GM23338 (cell line): Measurements from ENCODE around the gene ZDHHC13. TPM values are rescaled to one million over a fixed set of nuclear protein-coding genes. Genes with fewer than 3 reads are reported as not detected.

Source experiments
- ATAC-seq: fragments of 200-7000 bp; cut with Tn5 transposase; 3 replicates; pipeline ENCODE4 v1.9.1; 2020
- DNase-seq: peaks from one replicate; pipeline ENCODE4 v3.0.0-alpha.2; 2015; ENCODE audit warnings: low spot score
- H2AFZ ChIP-seq: fragments of 200-600 bp; sonication (generic); 2 replicates; pipeline ENCODE4 v1.8.0; 2016; ENCODE audit warnings: antibody characterized with exemption, mild to moderate bottlenecking, moderate library complexity
- H3F3A ChIP-seq: fragments of 200-600 bp; sonication (generic); replicated peaks from 2 replicates; pipeline ENCODE4 v1.8.0; 2017; ENCODE audit warnings: antibody characterized with exemption, mixed run types, low read depth
- H3K27ac ChIP-seq: fragments of 200-600 bp; sonication (generic); 2 replicates; pipeline ENCODE4 v1.6.1; 2016; ENCODE audit warnings: low read depth
- H3K27me3 ChIP-seq: fragments of 200-600 bp; sonication (generic); 2 replicates; pipeline ENCODE4 v1.8.0; 2016; ENCODE audit warnings: mild to moderate bottlenecking, mixed run types, moderate library complexity; ENCODE audit not compliant: insufficient read depth
- H3K36me3 ChIP-seq: fragments of 200-600 bp; sonication (generic); 2 replicates; pipeline ENCODE4 v1.8.0; 2016; ENCODE audit warnings: mild to moderate bottlenecking; ENCODE audit not compliant: insufficient read depth
- H3K4me1 ChIP-seq: fragments of 200-600 bp; sonication (generic); 2 replicates; pipeline ENCODE4 v1.8.0; 2016; ENCODE audit warnings: mild to moderate bottlenecking, moderate library complexity; ENCODE audit not compliant: insufficient read depth
- H3K4me2 ChIP-seq: fragments of 200-600 bp; sonication (generic); 2 replicates; pipeline ENCODE4 v1.7.1; 2017; ENCODE audit warnings: mixed run types
- H3K4me3 ChIP-seq: fragments of 200-600 bp; sonication (generic); 2 replicates; pipeline ENCODE4 v1.6.1; 2016; ENCODE audit warnings: mixed run types
- H3K79me2 ChIP-seq: fragments of 200-600 bp; sonication (generic); replicated peaks from 2 replicates; pipeline ENCODE4 v1.8.0; 2017; ENCODE audit warnings: mild to moderate bottlenecking; ENCODE audit not compliant: insufficient read depth
- H3K9me2 ChIP-seq: fragments of 200-600 bp; sonication (generic); 2 replicates; pipeline ENCODE4 v1.8.0; 2017; ENCODE audit not compliant: insufficient read depth
- H4K20me1 ChIP-seq: fragments of 200-600 bp; sonication (generic); replicated peaks from 2 replicates; pipeline ENCODE4 v1.8.0; 2017; ENCODE audit warnings: mild to moderate bottlenecking; ENCODE audit not compliant: insufficient read depth
- H3K27ac Mint-ChIP-seq: 2 replicates; pipeline ENCODE4 v1.8.0; 2020; ENCODE audit warnings: inconsistent platforms, mild to moderate bottlenecking, moderate library complexity, mixed read lengths
- H3K27me3 Mint-ChIP-seq: 3 replicates; pipeline ENCODE4 v1.8.0; 2022; ENCODE audit warnings: low read depth, mild to moderate bottlenecking, moderate library complexity, mixed read lengths, inconsistent platforms; ENCODE audit not compliant: insufficient read depth, poor library complexity
- H3K36me3 Mint-ChIP-seq: 3 replicates; pipeline ENCODE4 v1.8.0; 2021; ENCODE audit warnings: low read depth, mild to moderate bottlenecking, inconsistent platforms, moderate library complexity, mixed read lengths
- H3K4me1 Mint-ChIP-seq: 3 replicates; pipeline ENCODE4 v1.8.0; 2020; ENCODE audit warnings: mild to moderate bottlenecking, inconsistent platforms, mixed read lengths
- H3K4me3 Mint-ChIP-seq: 3 replicates; pipeline ENCODE4 v1.8.0; 2021; ENCODE audit warnings: moderate library complexity, mild to moderate bottlenecking, inconsistent platforms, mixed read lengths
- H3K9me3 Mint-ChIP-seq: 3 replicates; pipeline ENCODE4 v1.8.0; 2020; ENCODE audit warnings: moderate library complexity, mild to moderate bottlenecking, inconsistent platforms, mixed read lengths
- CREB1 ChIP-seq: fragments of 250-450 bp; sonication (Bioruptor Pico); IDR thresholded peaks from 2 replicates; pipeline ENCODE4 v1.5.0; 2020; ENCODE audit warnings: low read depth, mild to moderate bottlenecking, moderate library complexity
- EZH2 ChIP-seq: fragments of 200-600 bp; sonication (generic); IDR thresholded peaks from one replicate; pipeline ENCODE4 v1.8.0; 2017; ENCODE audit warnings: antibody characterized with exemption, mild to moderate bottlenecking, low read depth; ENCODE audit not compliant: unreplicated experiment
- JUNB ChIP-seq: IDR thresholded peaks from one replicate; pipeline ENCODE4 v1.6.1; 2016; ENCODE audit warnings: antibody characterized with exemption; ENCODE audit not compliant: unreplicated experiment
- POLR2AphosphoS5 ChIP-seq: IDR thresholded peaks from 2 replicates; pipeline ENCODE4 v1.6.1; 2016; ENCODE audit warnings: antibody characterized with exemption, low read depth
- STAT1 ChIP-seq: IDR thresholded peaks from one replicate; pipeline ENCODE4 v1.6.1; 2016; ENCODE audit warnings: antibody characterized with exemption; ENCODE audit not compliant: unreplicated experiment
- ZNF114 ChIP-seq: fragments of 250-450 bp; sonication (Bioruptor Pico); IDR thresholded peaks from 2 replicates; pipeline ENCODE4 v1.5.0; 2020; ENCODE audit warnings: mild to moderate bottlenecking, moderate library complexity
- ZNF331 ChIP-seq: fragments of 250-450 bp; sonication (Bioruptor Pico); IDR thresholded peaks from 2 replicates; pipeline ENCODE4 v1.5.0; 2020; ENCODE audit warnings: low read depth, mild to moderate bottlenecking, moderate library complexity
- polyA plus RNA-seq: library from polyadenylated mRNA; unstranded; fragments of >200 nt; fragmentation: Nextera tagmentation; extraction: Ambion mirVana; gene quantifications from 2 replicates; pipeline ENCODE4 v1.2.1, GENCODE V29; 2016
- total RNA-seq: library from RNA; depleted of rRNA; stranded (reverse); fragments of >200 nt; shearing (Covaris generic); gene quantifications from 2 replicates; pipeline ENCODE4 v1.2.3, GENCODE V29; 2014
- TF ChIP-seq, protein P1 (sequence below): fragments of 250-450 bp; sonication (Bioruptor Pico); IDR thresholded peaks from 2 replicates; pipeline ENCODE4 v1.5.0; 2020; ENCODE audit warnings: mild to moderate bottlenecking, moderate library complexity
- TF ChIP-seq, protein P2 (sequence below): IDR thresholded peaks from one replicate; pipeline ENCODE4 v1.6.1; 2018; ENCODE audit warnings: antibody characterized with exemption; ENCODE audit not compliant: unreplicated experiment
- TF ChIP-seq, protein P3 (sequence below), 2 experiments: fragments of 200-600 bp in 1 of 2; sonication (generic) in 1 of 2; conservative IDR thresholded peaks; 2 replicates each; pipeline versions ENCODE4 v1.5.1 to v1.6.1; 2016 to 2017; ENCODE audit warnings: antibody characterized with exemption in 2 of 2, low read depth in 2 of 2, mild to moderate bottlenecking in 2 of 2, moderate library complexity in 1 of 2

Gene ZDHHC13
- total and polyA plus RNA-seq, 2 experiments from 2014 or later: 21.0 to 27.7 TPM

DNA sequence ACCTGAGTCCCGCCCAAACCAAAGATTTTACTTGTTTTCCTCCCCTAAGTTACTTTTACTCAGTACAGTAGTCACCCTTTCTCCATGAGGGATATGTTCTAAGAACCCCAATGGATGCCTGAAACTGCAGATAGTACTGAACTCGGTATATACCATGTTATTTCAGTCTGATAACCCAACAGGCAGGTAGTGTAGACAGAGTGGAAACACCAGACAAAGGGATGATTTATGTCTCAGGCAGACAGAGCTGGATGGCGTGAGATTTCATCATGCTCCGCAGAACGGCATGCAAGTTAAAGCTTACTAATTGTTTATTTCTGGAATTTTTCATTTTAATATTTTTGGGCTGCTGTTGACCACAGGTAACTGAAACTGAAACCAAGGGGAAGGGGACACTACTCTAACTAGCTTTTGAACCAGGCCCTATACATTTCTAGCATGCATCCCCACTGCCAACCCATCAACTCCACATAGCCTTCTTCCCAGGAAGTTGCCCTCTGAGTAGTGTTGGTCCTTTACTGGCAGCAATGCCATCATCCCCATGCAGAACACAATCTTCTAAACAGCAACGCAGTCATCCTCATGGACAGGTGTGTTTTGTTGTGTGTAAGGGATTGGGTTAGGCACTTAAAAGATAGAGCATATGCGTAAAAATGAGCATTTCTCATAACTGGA, 57.1 kb downstream of the ZDHHC13 start:
- peaks cover 6% of the 10 kb centered on the region; the same call in 1 of the 2 replicates for H4K20me1 ChIP-seq
- H3K4me3 ChIP-seq: no peak overlapping the region
- Mint-ChIP-seq H3K27ac (no peak overlapping the region), H3K4me3 (no peak overlapping the region), H3K4me1 (no peaks in the 10 kb centered on the region), H3K9me3 (no peaks in the 10 kb centered on the region), H3K27me3 (no peaks in the 10 kb centered on the region), H3K36me3 (peaks cover 17% of the 10 kb centered on the region)
- H3K4me1 ChIP-seq: no peaks in the 10 kb centered on the region
- ATAC-seq: no peak
- no peaks in the 10 kb centered on the region for H3F3A ChIP-seq
- no peak overlapping the region for H3K4me2 ChIP-seq
- DNase-seq: no peak
- H3K27me3 ChIP-seq: no peaks in the 10 kb centered on the region
- peaks cover 37% of the 10 kb centered on the region for H3K36me3 ChIP-seq
- H3K79me2 ChIP-seq: no peaks in the 10 kb centered on the region
- H2AFZ ChIP-seq: no peak overlapping the region
- no peaks in the 10 kb centered on the region for H3K9me2 ChIP-seq
- no peak overlapping the region for H3K27ac ChIP-seq
- TF ChIP-seq CREB1 (CRISPR knock-in tag): no peak
- TF ChIP-seq POLR2AphosphoS5: no peak
- TF ChIP-seq, protein P1, sequence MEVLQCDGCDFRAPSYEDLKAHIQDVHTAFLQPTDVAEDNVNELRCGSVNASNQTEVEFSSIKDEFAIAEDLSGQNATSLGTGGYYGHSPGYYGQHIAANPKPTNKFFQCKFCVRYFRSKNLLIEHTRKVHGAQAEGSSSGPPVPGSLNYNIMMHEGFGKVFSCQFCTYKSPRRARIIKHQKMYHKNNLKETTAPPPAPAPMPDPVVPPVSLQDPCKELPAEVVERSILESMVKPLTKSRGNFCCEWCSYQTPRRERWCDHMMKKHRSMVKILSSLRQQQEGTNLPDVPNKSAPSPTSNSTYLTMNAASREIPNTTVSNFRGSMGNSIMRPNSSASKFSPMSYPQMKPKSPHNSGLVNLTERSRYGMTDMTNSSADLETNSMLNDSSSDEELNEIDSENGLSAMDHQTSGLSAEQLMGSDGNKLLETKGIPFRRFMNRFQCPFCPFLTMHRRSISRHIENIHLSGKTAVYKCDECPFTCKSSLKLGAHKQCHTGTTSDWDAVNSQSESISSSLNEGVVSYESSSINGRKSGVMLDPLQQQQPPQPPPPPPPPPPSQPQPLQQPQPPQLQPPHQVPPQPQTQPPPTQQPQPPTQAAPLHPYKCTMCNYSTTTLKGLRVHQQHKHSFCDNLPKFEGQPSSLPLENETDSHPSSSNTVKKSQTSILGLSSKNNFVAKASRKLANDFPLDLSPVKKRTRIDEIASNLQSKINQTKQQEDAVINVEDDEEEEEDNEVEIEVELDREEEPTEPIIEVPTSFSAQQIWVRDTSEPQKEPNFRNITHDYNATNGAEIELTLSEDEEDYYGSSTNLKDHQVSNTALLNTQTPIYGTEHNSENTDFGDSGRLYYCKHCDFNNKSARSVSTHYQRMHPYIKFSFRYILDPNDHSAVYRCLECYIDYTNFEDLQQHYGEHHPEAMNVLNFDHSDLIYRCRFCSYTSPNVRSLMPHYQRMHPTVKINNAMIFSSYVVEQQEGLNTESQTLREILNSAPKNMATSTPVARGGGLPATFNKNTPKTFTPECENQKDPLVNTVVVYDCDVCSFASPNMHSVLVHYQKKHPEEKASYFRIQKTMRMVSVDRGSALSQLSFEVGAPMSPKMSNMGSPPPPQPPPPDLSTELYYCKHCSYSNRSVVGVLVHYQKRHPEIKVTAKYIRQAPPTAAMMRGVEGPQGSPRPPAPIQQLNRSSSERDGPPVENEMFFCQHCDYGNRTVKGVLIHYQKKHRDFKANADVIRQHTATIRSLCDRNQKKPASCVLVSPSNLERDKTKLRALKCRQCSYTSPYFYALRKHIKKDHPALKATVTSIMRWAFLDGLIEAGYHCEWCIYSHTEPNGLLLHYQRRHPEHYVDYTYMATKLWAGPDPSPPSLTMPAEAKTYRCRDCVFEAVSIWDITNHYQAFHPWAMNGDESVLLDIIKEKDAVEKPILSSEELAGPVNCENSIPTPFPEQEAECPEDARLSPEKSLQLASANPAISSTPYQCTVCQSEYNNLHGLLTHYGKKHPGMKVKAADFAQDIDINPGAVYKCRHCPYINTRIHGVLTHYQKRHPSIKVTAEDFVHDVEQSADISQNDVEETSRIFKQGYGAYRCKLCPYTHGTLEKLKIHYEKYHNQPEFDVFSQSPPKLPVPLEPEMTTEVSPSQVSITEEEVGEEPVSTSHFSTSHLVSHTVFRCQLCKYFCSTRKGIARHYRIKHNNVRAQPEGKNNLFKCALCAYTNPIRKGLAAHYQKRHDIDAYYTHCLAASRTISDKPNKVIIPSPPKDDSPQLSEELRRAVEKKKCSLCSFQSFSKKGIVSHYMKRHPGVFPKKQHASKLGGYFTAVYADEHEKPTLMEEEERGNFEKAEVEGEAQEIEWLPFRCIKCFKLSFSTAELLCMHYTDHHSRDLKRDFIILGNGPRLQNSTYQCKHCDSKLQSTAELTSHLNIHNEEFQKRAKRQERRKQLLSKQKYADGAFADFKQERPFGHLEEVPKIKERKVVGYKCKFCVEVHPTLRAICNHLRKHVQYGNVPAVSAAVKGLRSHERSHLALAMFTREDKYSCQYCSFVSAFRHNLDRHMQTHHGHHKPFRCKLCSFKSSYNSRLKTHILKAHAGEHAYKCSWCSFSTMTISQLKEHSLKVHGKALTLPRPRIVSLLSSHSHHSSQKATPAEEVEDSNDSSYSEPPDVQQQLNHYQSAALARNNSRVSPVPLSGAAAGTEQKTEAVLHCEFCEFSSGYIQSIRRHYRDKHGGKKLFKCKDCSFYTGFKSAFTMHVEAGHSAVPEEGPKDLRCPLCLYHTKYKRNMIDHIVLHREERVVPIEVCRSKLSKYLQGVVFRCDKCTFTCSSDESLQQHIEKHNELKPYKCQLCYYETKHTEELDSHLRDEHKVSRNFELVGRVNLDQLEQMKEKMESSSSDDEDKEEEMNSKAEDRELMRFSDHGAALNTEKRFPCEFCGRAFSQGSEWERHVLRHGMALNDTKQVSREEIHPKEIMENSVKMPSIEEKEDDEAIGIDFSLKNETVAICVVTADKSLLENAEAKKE (CRISPR knock-in tag): no peak
- TF ChIP-seq, protein P2, sequence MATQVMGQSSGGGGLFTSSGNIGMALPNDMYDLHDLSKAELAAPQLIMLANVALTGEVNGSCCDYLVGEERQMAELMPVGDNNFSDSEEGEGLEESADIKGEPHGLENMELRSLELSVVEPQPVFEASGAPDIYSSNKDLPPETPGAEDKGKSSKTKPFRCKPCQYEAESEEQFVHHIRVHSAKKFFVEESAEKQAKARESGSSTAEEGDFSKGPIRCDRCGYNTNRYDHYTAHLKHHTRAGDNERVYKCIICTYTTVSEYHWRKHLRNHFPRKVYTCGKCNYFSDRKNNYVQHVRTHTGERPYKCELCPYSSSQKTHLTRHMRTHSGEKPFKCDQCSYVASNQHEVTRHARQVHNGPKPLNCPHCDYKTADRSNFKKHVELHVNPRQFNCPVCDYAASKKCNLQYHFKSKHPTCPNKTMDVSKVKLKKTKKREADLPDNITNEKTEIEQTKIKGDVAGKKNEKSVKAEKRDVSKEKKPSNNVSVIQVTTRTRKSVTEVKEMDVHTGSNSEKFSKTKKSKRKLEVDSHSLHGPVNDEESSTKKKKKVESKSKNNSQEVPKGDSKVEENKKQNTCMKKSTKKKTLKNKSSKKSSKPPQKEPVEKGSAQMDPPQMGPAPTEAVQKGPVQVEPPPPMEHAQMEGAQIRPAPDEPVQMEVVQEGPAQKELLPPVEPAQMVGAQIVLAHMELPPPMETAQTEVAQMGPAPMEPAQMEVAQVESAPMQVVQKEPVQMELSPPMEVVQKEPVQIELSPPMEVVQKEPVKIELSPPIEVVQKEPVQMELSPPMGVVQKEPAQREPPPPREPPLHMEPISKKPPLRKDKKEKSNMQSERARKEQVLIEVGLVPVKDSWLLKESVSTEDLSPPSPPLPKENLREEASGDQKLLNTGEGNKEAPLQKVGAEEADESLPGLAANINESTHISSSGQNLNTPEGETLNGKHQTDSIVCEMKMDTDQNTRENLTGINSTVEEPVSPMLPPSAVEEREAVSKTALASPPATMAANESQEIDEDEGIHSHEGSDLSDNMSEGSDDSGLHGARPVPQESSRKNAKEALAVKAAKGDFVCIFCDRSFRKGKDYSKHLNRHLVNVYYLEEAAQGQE: no peak
- TF ChIP-seq ZNF114 (CRISPR knock-in tag): no peak
- TF ChIP-seq, protein P3, sequence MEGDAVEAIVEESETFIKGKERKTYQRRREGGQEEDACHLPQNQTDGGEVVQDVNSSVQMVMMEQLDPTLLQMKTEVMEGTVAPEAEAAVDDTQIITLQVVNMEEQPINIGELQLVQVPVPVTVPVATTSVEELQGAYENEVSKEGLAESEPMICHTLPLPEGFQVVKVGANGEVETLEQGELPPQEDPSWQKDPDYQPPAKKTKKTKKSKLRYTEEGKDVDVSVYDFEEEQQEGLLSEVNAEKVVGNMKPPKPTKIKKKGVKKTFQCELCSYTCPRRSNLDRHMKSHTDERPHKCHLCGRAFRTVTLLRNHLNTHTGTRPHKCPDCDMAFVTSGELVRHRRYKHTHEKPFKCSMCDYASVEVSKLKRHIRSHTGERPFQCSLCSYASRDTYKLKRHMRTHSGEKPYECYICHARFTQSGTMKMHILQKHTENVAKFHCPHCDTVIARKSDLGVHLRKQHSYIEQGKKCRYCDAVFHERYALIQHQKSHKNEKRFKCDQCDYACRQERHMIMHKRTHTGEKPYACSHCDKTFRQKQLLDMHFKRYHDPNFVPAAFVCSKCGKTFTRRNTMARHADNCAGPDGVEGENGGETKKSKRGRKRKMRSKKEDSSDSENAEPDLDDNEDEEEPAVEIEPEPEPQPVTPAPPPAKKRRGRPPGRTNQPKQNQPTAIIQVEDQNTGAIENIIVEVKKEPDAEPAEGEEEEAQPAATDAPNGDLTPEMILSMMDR (conservative IDR thresholded peaks at IDR 0.05; ENCODE audit: low read depth in 2 of 2): no peak
- TF ChIP-seq JUNB: no peak
- no peak for TF ChIP-seq EZH2
- TF ChIP-seq ZNF331: no peak
- no peak for TF ChIP-seq STAT1
